ENCODE data around the gene EFEMP2.
A peak's percentile ranks its signal among the peaks of the same experiment; 100 is the strongest.

EFEMP2 gene

GRCh38 chr11:65871811-65872548 is 620 bp downstream of the EFEMP2 start:
- DNase-seq (ENCODE audit: low read depth) = peak; percentile 39
- H3K4me3 ChIP-seq (ENCODE audit: low read length) = peak overlapping the region; percentile 81

DNA sequence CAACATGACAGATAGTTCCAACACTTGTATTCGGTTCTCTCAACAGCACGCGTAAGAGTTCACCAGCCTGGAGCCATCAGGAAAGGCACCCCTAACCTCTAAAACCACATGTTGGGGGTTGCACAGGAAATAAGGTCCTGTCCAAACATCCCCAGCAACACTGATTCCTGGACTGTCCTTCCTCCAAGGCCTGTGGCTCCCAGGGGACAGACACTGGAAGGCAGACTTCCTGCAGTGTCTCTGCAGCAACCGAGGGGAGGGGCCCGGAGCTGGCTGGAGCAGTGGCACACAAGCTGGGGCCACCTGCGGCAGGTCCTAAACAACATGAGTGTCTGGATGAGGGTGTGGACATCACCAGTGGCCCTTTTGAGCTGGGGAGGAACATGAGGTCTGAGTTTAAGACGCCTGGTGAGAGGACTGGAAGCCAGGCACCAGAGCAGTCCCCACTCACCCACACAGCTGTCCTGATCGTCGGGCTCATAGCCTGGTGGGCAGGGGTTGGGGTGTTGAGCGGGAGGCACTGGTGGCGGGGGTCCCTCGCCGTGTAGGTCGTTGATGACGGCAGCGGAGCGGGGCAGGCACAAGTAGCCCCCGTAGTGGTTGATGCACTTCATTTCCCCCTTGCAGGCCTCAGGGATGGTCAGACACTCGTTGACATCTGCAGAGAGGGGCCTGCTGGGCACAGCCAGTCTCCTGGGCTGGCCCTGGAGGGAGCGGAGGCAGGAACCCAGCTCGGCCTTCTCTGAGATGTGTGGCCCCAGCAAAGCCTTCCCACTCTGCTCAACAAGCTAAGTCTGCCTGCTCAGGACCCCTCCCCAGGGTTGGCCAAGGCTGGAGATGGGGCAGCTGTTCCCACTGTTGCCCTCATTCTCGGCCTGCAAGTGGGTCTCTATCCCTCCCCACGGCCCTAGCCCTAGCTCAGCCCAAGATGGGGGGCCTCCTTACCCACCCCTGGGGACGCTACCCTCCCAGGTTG is 1.6 kb downstream of the EFEMP2 start:
- peak overlapping the region; percentile 81 for H3K4me3 ChIP-seq (ENCODE audit: low read length)
- TF ChIP-seq, protein P1, sequence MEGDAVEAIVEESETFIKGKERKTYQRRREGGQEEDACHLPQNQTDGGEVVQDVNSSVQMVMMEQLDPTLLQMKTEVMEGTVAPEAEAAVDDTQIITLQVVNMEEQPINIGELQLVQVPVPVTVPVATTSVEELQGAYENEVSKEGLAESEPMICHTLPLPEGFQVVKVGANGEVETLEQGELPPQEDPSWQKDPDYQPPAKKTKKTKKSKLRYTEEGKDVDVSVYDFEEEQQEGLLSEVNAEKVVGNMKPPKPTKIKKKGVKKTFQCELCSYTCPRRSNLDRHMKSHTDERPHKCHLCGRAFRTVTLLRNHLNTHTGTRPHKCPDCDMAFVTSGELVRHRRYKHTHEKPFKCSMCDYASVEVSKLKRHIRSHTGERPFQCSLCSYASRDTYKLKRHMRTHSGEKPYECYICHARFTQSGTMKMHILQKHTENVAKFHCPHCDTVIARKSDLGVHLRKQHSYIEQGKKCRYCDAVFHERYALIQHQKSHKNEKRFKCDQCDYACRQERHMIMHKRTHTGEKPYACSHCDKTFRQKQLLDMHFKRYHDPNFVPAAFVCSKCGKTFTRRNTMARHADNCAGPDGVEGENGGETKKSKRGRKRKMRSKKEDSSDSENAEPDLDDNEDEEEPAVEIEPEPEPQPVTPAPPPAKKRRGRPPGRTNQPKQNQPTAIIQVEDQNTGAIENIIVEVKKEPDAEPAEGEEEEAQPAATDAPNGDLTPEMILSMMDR (conservative IDR thresholded peaks at IDR 0.05; ENCODE audit: low read length) = no peak
- peak; percentile 29 for DNase-seq (ENCODE audit: low read depth)

More at GRCh38 chr11:65871811-65872548, 620 bp downstream of the EFEMP2 start:
- TF ChIP-seq, protein P1 (conservative IDR thresholded peaks at IDR 0.05; ENCODE audit: low read length) = peak; percentile 23

- no peak for DNase-seq (ENCODE audit: low read depth)
- peak overlapping the region; percentile 9; the same call in 1 of the 2 replicates for H3K4me3 ChIP-seq (ENCODE audit: low read length)
- TF ChIP-seq, protein P1 (conservative IDR thresholded peaks at IDR 0.05; ENCODE audit: low read length) = no peak
Measured at GRCh38 chr11:65870307-65870658, 2.3 kb downstream of the EFEMP2 start.

- no peak for DNase-seq (ENCODE audit: low read depth)
- H3K4me3 ChIP-seq (ENCODE audit: low read length) = no peak overlapping the region
- TF ChIP-seq, protein P1 (conservative IDR thresholded peaks at IDR 0.05; ENCODE audit: low read length) = no peak
Measured at GRCh38 chr11:65869643-65870306, 2.8 kb downstream of the EFEMP2 start.

GRCh38 chr11:65868907-65869306 is 3.7 kb downstream of the EFEMP2 start:
- H3K4me3 ChIP-seq (ENCODE audit: low read length) = no peak overlapping the region
- no peak for DNase-seq (ENCODE audit: low read depth)
- TF ChIP-seq, protein P1 (conservative IDR thresholded peaks at IDR 0.05; ENCODE audit: low read length) = no peak

DNA sequence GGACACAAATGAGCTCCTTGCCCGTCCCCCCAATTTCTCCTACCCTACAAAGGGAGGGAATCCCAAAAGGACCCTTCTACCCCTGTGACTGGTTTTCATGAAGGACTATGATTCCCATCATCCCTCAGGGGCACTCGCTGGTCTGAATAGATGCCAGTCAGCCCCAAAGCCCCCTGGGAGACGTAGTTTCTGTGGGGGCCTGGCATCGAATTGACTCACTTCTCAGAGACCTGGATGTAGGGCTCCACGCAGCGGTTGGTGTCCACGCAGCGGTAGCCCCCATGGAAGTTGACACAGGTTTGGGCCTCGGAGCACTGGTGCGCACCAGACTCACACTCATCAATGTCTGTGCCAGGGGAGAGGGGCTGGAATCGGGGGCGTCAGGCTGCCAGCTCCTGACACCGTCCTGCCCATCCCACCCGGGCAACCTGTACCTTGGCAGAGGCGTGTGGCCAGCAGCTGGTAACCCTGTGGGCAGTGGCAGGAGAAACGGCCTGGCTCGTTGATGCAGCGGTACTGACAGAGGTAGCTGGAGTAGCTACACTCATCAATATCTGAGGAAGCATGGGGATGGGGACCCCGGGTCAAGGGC is 4.4 kb downstream of the EFEMP2 start:
- no peak overlapping the region for H3K4me3 ChIP-seq (ENCODE audit: low read length)
- DNase-seq (ENCODE audit: low read depth) = no peak
- TF ChIP-seq, protein P1 (conservative IDR thresholded peaks at IDR 0.05; ENCODE audit: low read length) = no peak

Data from AG10803 (cell line).